IPS-18c (cell line): ENCODE measurements around the gene SEH1L.

ENCODE experiments used
- H3K4me3 ChIP-seq: 2 replicates; pipeline ENCODE4 v1.7.0; 2013; ENCODE audit warnings: low read depth, mild to moderate bottlenecking, low read length, moderate library complexity; ENCODE audit not compliant: insufficient read depth
- H3K9me3 ChIP-seq: one replicate; pipeline ENCODE4 v1.6.1; 2013; ENCODE audit warnings: mild to moderate bottlenecking, low read length, moderate library complexity; ENCODE audit not compliant: control insufficient read depth, insufficient read depth

SEH1L gene

DNA sequence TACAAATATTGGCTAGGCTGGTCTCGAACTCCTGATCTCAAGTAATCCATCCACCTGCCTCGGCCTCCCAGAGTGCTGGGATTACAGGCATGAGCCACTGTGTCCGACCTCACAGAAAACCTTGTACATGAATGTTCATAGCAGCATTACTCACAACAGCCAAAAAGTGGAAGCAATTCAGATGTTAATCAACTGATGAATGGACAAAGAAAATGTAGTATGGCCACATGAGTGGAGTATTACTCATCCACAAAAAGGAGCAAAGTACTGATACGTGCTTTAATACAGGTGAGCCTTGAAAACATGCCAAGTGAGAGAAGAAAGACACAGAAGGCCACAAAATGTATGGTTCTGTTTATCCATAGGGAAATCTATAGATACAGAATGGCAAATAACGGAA, 63.9 kb downstream of the SEH1L start:
- Histone ChIP-seq H3K4me3 (no peak overlapping the region), H3K9me3 (no peaks in the 10 kb centered on the region)

DNA sequence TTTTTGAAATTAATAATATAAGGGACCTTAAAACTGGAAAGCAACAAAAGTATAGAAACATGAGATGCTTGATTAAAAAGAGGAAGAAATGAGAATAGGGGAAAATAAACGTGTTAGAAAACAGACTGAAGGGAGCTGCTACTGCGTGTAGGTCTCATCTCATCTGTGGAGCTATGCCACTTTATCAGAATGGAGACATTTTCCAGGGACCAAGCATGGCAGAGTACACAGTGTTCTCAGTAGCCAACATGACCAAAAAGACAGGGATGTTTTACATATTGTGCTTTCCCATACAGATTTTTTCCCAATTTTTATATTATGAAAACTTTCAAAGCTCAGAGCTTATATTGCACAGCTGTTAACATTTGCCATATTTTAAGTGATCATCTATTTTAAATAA, 66.4 kb downstream of the SEH1L start:
- Histone ChIP-seq H3K4me3 (no peak overlapping the region), H3K9me3 (no peaks in the 10 kb centered on the region)

DNA sequence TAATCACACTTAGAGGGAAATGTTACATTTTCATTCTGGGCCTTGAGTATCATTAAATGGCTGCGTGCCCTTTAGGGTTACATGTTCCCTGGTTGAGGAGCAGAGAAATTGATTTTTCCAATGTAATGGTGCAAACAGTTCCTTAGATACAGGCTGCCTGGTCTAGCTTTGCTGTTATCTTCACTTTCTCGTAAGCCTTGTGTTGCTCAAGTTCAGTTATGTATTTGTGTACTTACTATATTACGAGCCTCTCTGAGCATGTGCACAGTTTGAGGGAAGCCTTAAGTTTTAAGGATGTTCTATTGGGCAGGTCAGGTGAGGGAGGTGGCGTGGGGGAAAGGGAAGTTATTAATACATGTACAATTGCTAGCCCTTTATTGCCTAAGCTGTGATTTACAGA, 67.0 kb downstream of the SEH1L start:
- Histone ChIP-seq H3K9me3 (no peaks in the 10 kb centered on the region), H3K4me3 (no peak overlapping the region)

DNA sequence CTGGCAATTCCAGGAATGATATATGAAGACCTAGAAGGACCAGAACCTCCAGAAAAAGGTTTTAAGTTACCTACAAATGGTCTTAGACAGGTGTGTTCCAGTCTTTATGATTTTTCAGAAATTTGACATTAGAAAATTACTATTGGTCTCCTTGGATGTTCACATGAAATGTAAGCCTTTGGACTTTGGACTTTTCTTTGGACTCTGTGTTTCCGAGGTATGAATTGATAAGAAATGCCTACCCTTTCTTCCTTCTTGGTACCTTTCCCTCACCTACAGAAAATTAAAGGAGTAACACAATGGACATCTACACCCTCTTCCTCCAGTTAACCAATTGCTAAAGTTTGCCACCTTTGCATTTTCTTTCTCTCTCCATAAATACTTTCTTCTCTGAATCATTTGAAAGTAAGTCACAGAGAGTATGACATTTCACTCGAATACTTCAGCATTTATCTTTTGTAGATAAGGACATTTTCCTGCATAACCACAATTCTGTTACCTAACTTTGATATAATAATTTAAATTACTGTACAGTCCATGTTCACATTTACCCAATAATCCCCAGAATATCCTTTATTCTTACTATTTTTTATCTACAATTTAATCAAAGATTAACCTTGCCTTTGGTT, 69.5 kb downstream of the SEH1L start:
- H3K4me3 ChIP-seq: no peak overlapping the region

DNA sequence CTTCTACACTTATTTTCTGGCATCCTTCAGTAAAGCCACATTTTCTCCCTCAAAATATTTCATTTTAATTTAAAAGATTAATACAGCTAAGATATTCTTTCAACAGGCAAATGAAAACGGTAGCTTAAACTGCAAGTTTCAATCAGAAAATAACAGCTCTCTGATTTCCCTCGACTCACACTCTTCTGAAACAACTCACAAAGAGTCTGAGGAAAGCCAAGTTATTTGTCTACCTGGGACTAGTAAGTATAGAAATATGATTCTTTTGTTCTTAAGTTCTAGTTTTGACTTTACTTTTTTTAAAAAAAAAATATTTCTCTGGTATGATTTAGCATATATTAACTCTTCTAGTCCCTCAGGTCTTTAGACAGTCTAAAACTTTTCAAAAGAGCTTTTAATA, 70.6 kb downstream of the SEH1L start:
- Histone ChIP-seq H3K4me3 (no peak overlapping the region), H3K9me3 (no peaks in the 10 kb centered on the region)

More for the DNA sequence above, 69.5 kb downstream of the SEH1L start:
- H3K9me3 ChIP-seq: no peaks in the 10 kb centered on the region

DNA sequence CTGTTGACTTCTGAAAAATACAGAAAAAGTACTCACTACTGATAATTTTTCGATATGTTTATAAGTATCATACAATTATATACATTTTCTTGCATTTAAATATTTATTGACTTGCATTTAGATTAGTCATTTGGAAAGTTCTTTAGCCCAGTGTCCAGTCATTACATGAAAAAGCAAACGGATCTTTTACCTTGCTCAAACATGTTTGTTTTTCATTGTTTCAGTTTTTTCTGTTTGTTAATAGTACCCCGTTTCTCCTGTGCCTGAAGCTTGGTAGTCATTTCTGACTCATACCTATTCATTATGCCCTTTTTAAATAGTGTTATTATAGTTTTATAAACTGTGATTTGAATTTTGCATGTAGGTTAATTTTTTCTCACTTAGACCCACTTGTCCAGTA, 71.5 kb downstream of the SEH1L start:
- Histone ChIP-seq H3K9me3 (no peaks in the 10 kb centered on the region), H3K4me3 (no peak overlapping the region)

DNA sequence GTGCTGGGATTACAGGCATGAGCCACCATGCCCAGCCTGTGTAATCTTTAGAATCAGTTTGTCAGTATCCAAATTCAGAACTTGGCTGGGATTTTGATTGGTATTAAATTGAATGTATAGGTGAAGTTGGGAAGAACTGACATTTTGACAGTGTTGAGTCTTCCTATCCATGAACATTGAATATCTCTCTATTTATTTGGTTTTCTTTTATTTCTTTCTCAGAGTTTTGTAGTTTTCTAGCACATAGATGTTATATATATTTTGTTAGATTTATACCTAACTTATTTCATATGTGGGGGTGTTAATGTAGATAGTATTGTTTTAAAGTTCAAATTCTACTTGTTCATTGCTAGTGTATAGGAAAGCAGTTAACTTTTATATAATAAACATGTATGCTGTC, 74.8 kb downstream of the SEH1L start:
- no peaks in the 10 kb centered on the region for H3K9me3 ChIP-seq

DNA sequence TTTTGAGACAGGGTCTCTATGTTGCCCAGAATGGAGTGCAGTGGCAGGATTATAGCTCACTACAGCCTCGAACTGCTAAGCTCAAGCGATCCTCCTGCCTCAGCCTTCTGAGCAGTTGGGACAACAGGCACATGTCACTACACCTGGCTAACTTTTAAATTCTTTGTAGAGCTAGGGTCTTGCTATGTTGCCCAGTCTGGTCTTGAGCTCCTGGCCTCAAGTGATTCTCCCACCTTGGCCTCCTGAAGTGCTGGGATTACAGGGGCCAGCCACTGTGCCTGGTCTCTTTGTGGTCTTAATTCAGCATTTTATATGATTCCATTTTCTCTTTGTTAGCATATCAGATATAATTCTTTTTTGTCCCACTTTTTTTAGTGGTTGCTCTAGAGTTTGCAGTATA, 77.4 kb downstream of the SEH1L start:
- H3K9me3 ChIP-seq: no peaks in the 10 kb centered on the region

More for the DNA sequence above, 74.8 kb downstream of the SEH1L start:
- H3K4me3 ChIP-seq: no peak overlapping the region

DNA sequence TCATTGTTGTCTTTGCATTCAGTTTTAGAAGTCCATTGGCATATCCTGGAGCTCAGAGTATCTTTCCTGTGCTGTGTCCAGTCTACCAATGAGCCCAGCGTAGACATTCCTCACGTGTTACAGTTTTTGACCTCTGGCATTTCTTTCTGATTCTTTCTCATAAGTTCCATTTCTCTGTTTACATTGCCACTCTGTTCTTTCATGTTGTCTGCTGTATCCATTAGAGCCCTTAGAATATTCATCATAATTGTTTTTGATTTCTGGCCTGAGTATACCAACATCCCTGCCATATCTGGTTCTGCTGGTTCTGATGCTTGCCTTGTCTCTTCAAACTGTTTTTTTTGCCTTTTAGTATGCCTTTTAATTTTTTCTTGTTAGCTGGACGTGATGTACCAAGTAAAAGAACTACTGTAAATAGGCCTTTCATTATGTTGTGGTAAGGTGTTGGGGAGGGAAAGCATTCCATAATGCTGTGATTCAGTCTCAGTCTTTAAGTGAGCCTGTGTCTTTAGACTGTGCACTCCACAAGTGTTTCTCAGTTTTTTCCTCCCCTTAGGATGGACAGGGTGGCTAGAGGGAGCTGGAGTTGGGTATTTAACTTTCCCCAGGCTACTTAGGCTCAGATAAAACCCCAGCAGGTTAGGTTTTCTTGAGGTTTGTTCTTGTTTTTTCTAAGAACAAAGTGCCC, 78.9 kb downstream of the SEH1L start:
- no peaks in the 10 kb centered on the region for H3K9me3 ChIP-seq
- H3K4me3 ChIP-seq: no peak overlapping the region

More for the DNA sequence above, 77.4 kb downstream of the SEH1L start:
- H3K4me3 ChIP-seq: no peak overlapping the region

DNA sequence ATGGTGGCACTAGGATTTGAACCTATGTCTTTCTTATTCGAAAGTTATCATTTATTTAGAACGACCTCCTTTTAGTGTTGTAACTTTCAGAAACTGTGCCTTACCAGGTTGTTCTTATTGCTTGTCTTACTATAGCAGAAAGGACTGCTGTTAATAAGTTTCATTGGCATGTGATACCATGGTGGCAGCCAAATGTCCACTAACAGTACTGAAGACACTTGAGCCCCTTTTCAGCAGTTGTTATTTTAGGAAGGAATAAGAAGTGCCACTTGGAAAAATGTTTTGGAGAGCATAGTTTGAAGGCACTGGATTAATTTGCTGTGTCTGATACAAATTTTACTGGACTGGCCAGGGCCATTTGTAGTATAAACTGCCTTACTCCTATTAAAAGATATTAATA, 81.1 kb downstream of the SEH1L start:
- no peaks in the 10 kb centered on the region for H3K9me3 ChIP-seq
- H3K4me3 ChIP-seq: no peak overlapping the region

DNA sequence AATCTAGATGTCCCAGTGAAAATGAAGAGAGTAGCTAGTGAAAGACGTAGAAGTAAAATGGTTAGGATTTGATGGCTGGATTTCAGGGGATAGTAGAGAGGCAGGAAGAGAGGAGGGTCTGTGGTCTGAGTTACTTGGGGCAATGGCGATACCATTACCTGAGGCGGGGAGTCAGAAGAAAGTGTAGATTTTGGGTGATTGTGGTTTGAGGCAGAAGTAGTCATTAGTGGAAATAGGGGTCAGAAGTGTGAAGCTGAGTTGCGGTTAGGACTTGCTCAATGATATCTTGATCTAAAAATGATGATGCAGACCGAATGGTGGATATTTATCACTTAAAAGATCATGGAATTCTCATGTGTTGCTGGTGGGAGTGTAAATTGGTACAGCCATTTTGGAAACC, 84.4 kb downstream of the SEH1L start:
- no peaks in the 10 kb centered on the region for H3K9me3 ChIP-seq
- H3K4me3 ChIP-seq: no peak overlapping the region

DNA sequence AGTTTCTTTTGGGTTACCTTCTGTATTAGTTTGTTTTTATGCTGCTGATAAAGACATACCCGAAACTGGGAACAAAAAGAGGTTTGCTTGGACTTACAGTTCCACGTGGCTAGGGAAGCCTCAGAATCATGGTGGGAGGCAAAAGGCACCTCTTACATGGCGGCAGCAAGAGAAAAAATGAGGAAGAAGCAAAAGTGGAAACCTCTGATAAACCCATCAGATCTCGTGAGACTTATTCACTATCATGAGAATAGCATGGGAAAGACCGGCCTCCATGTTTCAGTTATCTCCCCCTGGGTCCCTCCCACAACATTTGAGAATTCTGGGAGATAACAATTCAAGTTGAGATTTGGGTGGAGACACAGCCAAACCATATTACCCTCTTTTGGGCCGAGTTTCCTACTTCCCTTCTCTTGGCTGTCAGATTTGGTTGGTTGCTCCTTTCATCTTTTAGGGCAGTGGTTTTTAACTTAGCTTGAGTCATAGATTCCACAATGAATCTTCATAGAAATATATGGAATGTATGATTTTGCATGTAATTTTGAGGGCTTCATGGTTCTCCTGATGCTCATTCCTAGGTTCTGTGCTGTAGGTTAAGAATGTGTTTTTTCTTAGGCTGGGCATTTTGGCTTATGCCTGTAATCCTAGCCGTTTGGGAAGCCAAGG, 87.6 kb downstream of the SEH1L start:
- Histone ChIP-seq H3K9me3 (no peaks in the 10 kb centered on the region), H3K4me3 (no peak overlapping the region)

DNA sequence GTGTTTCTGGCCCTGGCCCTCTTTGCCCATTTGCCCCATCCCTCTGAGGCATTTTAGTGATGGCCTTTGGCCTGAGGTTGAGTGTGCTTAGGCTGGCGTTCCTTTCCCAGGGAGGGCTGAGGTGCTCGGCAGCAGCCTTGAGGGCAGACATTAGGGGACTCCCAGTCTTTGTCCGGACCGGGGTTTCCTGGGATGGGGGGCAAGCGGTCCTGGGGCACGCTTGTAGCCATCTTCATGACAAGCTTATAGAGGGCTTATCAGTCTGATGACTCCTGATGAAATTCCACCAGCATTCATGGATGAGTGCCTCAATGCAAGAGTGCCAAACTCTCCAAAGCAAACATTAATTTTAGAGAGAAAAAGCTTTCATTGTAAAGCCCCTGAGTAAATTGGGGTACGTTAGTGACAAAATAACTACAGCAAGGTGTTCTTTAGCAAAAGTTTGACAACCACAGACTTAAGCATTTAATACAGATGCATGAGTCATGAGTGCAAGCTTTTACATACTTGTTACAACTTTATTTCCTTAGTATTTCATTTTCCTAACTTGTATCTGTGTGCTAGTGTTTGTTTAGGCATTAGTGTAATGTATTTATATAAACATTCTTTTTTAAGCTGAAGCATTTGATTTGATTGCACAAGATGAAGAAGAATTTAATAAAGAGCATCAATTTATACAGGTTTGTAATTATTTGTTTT, 89.0 kb downstream of the SEH1L start:
- no peak overlapping the region for H3K4me3 ChIP-seq
- no peaks in the 10 kb centered on the region for H3K9me3 ChIP-seq
